ENCODE measurements around the gene COG2.

- TF ChIP-seq POLR2AphosphoS5 (IDR thresholded peaks at IDR 0.05; ENCODE audit: low read depth, low read length) (no peak), TAF1 (IDR thresholded peaks at IDR 0.05; ENCODE audit: borderline replicate concordance, insufficient read depth, low read length) (no peak)
- TF ChIP-seq, protein P1, sequence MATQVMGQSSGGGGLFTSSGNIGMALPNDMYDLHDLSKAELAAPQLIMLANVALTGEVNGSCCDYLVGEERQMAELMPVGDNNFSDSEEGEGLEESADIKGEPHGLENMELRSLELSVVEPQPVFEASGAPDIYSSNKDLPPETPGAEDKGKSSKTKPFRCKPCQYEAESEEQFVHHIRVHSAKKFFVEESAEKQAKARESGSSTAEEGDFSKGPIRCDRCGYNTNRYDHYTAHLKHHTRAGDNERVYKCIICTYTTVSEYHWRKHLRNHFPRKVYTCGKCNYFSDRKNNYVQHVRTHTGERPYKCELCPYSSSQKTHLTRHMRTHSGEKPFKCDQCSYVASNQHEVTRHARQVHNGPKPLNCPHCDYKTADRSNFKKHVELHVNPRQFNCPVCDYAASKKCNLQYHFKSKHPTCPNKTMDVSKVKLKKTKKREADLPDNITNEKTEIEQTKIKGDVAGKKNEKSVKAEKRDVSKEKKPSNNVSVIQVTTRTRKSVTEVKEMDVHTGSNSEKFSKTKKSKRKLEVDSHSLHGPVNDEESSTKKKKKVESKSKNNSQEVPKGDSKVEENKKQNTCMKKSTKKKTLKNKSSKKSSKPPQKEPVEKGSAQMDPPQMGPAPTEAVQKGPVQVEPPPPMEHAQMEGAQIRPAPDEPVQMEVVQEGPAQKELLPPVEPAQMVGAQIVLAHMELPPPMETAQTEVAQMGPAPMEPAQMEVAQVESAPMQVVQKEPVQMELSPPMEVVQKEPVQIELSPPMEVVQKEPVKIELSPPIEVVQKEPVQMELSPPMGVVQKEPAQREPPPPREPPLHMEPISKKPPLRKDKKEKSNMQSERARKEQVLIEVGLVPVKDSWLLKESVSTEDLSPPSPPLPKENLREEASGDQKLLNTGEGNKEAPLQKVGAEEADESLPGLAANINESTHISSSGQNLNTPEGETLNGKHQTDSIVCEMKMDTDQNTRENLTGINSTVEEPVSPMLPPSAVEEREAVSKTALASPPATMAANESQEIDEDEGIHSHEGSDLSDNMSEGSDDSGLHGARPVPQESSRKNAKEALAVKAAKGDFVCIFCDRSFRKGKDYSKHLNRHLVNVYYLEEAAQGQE (IDR thresholded peaks at IDR 0.05; ENCODE audit: insufficient read depth in 1 of 2, low read depth in 2 of 2, low read length in 2 of 2), result no peak
Measured at GRCh38 chr1:230669543-230669942, 27.3 kb downstream of the COG2 start.
